Parathyroid adenoma (tissue), 2 donors: ENCODE measurements around the gene TBCB.
"Not testable (repeated sequence)": the region's sequence is repeated elsewhere in the genome, so short reads cannot be mapped to it uniquely, and the experiment has no call there.

Source experiments
- H2AFZ ChIP-seq: fragments of 300-600 bp; sonication (generic); one replicate; pipeline ENCODE4 v1.7.0; 2017; ENCODE audit warnings: antibody characterized with exemption, mild to moderate bottlenecking
- H3K27ac ChIP-seq: fragments of 300-600 bp; sonication (generic); one replicate; pipeline ENCODE4 v1.7.0; 2017
- H3K27me3 ChIP-seq: fragments of 300-600 bp; sonication (generic); one replicate; pipeline ENCODE4 v1.7.0; 2017; ENCODE audit warnings: low read length; ENCODE audit not compliant: control insufficient read depth, insufficient read depth
- H3K36me3 ChIP-seq: fragments of 300-600 bp; sonication (generic); one replicate; pipeline ENCODE4 v1.7.0; 2017; ENCODE audit warnings: low read length; ENCODE audit not compliant: control insufficient read depth, insufficient read depth
- H3K4me1 ChIP-seq: fragments of 300-600 bp; sonication (generic); one replicate; pipeline ENCODE4 v1.7.0; 2017; ENCODE audit warnings: control low read depth
- H3K4me2 ChIP-seq: fragments of 300-600 bp; sonication (generic); one replicate; pipeline ENCODE4 v1.7.0; 2017; ENCODE audit warnings: low read length
- H3K4me3 ChIP-seq: fragments of 300-600 bp; sonication (generic); one replicate; pipeline ENCODE4 v1.7.0; 2017; ENCODE audit warnings: low read depth, low read length
- H3K79me2 ChIP-seq: fragments of 300-600 bp; sonication (generic); one replicate; pipeline ENCODE4 v1.7.0; 2017; ENCODE audit warnings: control low read depth
- H3K9ac ChIP-seq: fragments of 300-600 bp; sonication (generic); one replicate; pipeline ENCODE4 v1.7.0; 2017; ENCODE audit warnings: mild to moderate bottlenecking
- H3K9me3 ChIP-seq: fragments of 300-600 bp; sonication (generic); one replicate; pipeline ENCODE4 v1.7.0; 2017; ENCODE audit warnings: low read length; ENCODE audit not compliant: control insufficient read depth
- TF ChIP-seq, protein P1 (sequence below): fragments of 300-600 bp; sonication (generic); IDR thresholded peaks from one replicate; pipeline ENCODE4 v1.7.0; 2017; ENCODE audit warnings: antibody characterized with exemption, mild to moderate bottlenecking
- donor health status: primary hyperparathyroidism.

Gene TBCB

DNA sequence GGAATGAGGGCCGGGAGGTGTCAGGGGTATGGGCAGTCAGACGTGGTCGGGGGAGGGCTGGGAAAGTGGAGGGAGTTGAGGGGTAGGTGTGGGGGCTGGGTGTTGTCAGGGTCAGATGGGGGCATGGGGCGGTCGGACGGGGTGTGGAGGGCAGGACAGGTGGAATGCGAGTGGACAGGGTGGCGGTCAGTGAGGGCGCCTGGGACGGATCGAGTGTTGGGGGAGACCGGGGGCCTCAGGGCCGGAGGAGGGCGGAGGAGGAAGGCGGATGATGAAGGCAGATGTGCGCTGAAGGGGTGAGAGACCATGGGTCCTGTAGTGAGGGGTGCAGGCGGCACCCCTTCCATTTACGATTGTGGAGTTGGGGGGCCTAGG lies 5.7 kb downstream of the TBCB start:
- no peaks in the 10 kb centered on the region for H3K27me3 ChIP-seq
- H3K27ac ChIP-seq = no peak overlapping the region
- H3K79me2 ChIP-seq = peaks cover 4% of the 10 kb centered on the region
- no peaks in the 10 kb centered on the region for H3K36me3 ChIP-seq
- TF ChIP-seq, protein P1, sequence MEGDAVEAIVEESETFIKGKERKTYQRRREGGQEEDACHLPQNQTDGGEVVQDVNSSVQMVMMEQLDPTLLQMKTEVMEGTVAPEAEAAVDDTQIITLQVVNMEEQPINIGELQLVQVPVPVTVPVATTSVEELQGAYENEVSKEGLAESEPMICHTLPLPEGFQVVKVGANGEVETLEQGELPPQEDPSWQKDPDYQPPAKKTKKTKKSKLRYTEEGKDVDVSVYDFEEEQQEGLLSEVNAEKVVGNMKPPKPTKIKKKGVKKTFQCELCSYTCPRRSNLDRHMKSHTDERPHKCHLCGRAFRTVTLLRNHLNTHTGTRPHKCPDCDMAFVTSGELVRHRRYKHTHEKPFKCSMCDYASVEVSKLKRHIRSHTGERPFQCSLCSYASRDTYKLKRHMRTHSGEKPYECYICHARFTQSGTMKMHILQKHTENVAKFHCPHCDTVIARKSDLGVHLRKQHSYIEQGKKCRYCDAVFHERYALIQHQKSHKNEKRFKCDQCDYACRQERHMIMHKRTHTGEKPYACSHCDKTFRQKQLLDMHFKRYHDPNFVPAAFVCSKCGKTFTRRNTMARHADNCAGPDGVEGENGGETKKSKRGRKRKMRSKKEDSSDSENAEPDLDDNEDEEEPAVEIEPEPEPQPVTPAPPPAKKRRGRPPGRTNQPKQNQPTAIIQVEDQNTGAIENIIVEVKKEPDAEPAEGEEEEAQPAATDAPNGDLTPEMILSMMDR = no peak
- no peak overlapping the region for H2AFZ ChIP-seq
- H3K4me3 ChIP-seq = no peak overlapping the region
- H3K4me2 ChIP-seq = no peak overlapping the region
- H3K9ac ChIP-seq = no peak overlapping the region
- peaks cover 3% of the 10 kb centered on the region for H3K4me1 ChIP-seq
- H3K9me3 ChIP-seq = no peaks in the 10 kb centered on the region

DNA sequence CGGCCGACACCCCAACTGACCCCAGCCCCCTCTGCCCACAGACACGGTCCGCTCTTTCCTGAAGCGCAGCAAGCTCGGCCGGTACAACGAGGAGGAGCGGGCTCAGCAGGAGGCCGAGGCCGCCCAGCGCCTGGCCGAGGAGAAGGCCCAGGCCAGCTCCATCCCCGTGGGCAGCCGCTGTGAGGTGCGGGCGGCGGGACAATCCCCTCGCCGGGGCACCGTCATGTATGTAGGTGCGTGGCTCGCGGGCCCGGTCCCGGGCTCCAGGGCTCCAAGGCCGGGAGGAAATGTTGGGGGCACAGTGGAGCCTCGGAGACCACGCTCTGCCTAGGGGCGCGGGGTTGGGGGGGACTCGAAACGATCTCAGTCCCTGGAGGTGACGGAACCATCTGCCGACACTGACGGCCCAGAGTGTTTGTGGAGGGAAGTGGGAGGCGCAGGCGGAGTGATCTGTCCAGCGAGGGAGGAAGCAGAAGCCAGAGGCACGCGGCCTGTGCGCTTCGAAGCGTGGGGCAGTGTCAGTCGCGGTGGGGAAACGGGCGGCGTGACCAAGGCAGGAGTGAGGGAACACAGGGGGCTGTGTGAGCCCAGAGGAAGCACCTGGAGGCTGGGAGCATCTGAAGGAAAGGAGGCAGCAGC lies 6.3 kb downstream of the TBCB start:
- H3K4me1 ChIP-seq = no peaks in the 10 kb centered on the region
- no peak overlapping the region for H3K9ac ChIP-seq
- TF ChIP-seq, protein P1 = no peak
- no peak overlapping the region for H2AFZ ChIP-seq
- no peaks in the 10 kb centered on the region for H3K9me3 ChIP-seq
- no peak overlapping the region for H3K4me2 ChIP-seq
- no peaks in the 10 kb centered on the region for H3K27me3 ChIP-seq
- no peak overlapping the region for H3K4me3 ChIP-seq
- H3K79me2 ChIP-seq = no peaks in the 10 kb centered on the region
- H3K36me3 ChIP-seq = no peaks in the 10 kb centered on the region
- H3K27ac ChIP-seq = no peak overlapping the region

DNA sequence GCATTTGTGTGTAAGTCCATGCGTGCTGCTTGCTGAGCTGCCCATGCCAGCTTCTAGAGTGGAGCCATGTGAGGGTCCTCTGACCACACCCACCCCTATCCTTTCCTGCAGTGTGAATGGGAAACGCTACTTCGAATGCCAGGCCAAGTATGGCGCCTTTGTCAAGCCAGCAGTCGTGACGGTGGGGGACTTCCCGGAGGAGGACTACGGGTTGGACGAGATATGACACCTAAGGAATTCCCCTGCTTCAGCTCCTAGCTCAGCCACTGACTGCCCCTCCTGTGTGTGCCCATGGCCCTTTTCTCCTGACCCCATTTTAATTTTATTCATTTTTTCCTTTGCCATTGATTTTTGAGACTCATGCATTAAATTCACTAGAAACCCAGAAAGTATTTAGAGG lies 10.3 kb downstream of the TBCB start:
- Histone ChIP-seq H3K4me3 (no peak overlapping the region), H3K79me2 (no peaks in the 10 kb centered on the region), H3K27ac (no peak overlapping the region), H3K4me2 (no peak overlapping the region), H2AFZ (no peak overlapping the region), H3K9me3 (no peaks in the 10 kb centered on the region), H3K36me3 (no peaks in the 10 kb centered on the region), H3K27me3 (no peaks in the 10 kb centered on the region), H3K9ac (no peak overlapping the region), H3K4me1 (peaks cover 4% of the 10 kb centered on the region)
- TF ChIP-seq, protein P1 = no peak

DNA sequence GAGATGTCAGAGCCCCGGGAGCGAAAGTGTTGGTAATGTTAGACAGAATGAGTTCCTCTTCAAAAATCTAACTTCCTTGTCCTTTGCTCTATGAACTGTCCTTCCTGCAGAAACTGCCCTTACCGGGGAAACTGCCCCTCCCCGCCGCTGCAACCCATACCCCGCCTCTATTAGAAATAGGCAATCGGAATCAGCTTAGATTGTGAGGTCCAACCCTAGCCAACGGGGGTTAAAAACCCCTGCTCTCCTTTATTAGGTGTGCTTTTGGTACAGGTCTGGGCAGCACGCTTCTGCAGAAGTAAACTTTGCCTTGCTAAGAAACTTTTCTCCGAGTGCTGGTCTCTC lies 13.1 kb downstream of the TBCB start:
- H3K79me2 ChIP-seq = no peaks in the 10 kb centered on the region
- H3K27me3 ChIP-seq = no peaks in the 10 kb centered on the region
- H2AFZ ChIP-seq = peak overlapping the region; percentile 85
- TF ChIP-seq, protein P1 = no peak
- H3K4me1 ChIP-seq = peaks cover 13% of the 10 kb centered on the region
- no peaks in the 10 kb centered on the region for H3K9me3 ChIP-seq
- H3K4me2 ChIP-seq = peak overlapping the region; percentile 78
- peak overlapping the region; percentile 85 for H3K27ac ChIP-seq
- H3K9ac ChIP-seq = no peak overlapping the region
- H3K36me3 ChIP-seq = no peaks in the 10 kb centered on the region
- H3K4me3 ChIP-seq = peak overlapping the region; percentile 63

DNA sequence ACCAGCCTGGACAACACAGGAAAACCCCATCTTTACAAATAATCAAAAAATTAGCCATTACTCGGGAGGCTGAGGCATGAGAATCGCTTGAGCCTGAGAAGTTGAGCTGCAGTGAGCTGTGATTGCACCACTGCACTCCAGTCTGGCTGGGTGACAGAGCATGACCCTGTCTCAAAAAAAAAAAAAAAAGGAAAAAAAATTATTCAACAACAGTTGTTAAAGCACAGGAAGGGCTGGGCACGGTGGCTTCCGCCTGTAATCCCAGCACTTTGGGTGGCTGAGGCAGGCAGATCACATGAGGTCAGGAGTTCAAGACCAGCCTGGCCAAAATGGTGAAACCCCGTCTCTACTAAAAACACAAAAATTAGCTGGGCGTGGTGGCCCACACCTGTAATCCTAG lies 16.0 kb downstream of the TBCB start:
- H3K27ac ChIP-seq = peak overlapping the region; percentile 9

DNA sequence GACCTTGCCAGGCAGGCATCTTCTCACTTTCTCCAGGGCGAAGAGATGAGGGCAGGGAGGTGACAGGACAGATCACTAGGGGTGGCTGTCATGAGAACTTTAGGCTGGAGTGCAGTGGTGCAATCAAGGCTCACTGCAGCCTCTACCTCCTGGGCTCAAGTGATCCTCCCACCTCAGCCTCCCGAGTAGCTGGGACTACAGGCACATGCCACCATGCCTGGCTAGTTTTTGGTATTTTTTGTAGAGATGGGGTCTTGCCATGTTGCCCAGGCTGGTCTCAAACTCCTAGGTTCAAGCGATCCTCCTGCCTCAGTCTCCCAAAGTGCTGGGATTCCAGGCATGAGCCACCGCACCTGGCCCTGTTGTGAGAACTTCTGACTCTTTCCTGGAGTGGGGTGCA lies 19.6 kb downstream of the TBCB start:
- H2AFZ ChIP-seq, H3K36me3 ChIP-seq, H3K27me3 ChIP-seq, H3K4me2 ChIP-seq, H3K4me3 ChIP-seq, H3K9me3 ChIP-seq, H3K79me2 ChIP-seq, H3K27ac ChIP-seq, H3K9ac ChIP-seq: not testable (repeated sequence)
- H3K4me1 ChIP-seq = peaks cover 17% of the 10 kb centered on the region

More for the DNA sequence above, 16.0 kb downstream of the TBCB start:
- not testable (repeated sequence) for H3K79me2 ChIP-seq, H3K27me3 ChIP-seq, H3K4me2 ChIP-seq, H3K9me3 ChIP-seq, H3K36me3 ChIP-seq, H3K4me3 ChIP-seq, H3K9ac ChIP-seq
- Histone ChIP-seq H3K4me1 (peaks cover 13% of the 10 kb centered on the region), H2AFZ (peak overlapping the region; percentile 57)
